ENCODE results near the gene LAMA1.

Gene LAMA1

DNA sequence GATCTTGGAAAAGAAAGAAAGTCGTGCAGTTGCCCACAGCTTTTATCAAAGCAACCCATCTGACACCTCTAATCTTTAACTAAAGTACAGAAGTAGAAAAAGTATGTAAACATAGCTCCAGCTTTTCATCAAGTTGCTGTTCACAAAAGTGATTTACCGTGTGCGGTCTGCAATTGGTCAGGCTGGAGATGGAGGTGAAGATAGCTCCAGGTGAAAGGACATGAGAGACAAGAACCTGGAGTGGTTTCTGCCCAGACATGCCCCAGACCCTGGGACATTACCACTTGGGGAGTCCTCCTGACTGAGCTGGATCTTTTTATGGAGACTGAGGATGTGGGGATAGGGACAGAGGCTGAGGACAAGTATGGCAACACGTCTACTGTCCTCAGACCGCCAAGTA lies 82.7 kb downstream of the LAMA1 start:
- no peak for DNase-seq (ENCODE audit: low read depth)
- H3K4me3 ChIP-seq (ENCODE audit: low read length), result no peak overlapping the region
- TF ChIP-seq, protein P1, sequence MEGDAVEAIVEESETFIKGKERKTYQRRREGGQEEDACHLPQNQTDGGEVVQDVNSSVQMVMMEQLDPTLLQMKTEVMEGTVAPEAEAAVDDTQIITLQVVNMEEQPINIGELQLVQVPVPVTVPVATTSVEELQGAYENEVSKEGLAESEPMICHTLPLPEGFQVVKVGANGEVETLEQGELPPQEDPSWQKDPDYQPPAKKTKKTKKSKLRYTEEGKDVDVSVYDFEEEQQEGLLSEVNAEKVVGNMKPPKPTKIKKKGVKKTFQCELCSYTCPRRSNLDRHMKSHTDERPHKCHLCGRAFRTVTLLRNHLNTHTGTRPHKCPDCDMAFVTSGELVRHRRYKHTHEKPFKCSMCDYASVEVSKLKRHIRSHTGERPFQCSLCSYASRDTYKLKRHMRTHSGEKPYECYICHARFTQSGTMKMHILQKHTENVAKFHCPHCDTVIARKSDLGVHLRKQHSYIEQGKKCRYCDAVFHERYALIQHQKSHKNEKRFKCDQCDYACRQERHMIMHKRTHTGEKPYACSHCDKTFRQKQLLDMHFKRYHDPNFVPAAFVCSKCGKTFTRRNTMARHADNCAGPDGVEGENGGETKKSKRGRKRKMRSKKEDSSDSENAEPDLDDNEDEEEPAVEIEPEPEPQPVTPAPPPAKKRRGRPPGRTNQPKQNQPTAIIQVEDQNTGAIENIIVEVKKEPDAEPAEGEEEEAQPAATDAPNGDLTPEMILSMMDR (conservative IDR thresholded peaks at IDR 0.05; ENCODE audit: low read length), result no peak

DNA sequence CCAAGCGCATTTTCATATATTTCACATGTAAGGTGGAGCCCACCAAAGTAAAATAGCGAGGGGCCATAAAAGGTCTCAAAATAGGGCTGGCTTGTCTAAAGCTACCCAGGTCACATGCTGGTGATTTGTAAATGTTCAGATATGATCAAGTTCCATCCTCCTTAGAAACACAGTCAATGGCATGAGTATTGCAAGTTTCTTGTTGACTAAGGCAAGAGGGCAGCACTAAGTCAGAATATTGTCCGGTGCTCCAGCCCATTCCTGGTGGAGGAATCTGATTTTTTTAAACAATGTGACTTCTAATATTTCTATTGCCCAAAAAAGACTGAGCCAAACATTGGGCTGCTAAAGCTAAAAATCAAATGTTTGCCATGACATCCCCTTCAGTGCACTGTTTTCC lies 85.1 kb downstream of the LAMA1 start:
- H3K4me3 ChIP-seq (ENCODE audit: low read length), result no peak overlapping the region
- TF ChIP-seq, protein P1 (conservative IDR thresholded peaks at IDR 0.05; ENCODE audit: low read length), result no peak
- DNase-seq (ENCODE audit: low read depth), result no peak

DNA sequence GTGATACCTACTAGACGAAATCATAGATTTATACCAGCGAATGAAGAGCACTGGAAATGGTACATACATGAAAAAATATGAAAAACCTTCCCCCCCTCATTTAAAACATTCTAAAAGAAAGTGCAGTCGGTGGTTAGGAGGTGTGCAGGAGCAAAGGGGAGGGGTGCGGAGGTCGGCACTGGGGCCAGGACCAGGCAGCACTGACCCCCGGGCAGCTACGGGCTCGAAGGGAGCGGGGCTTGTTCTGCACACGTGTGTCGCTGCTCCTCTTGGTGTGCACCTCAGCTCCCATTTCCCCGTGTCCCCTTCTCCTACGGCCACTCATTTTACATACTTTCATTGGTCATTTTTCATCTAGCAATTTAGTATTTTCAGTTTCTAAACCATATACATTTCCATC lies 89.0 kb downstream of the LAMA1 start:
- DNase-seq (ENCODE audit: low read depth), result no peak
- no peak overlapping the region for H3K4me3 ChIP-seq (ENCODE audit: low read length)
- TF ChIP-seq, protein P1 (conservative IDR thresholded peaks at IDR 0.05; ENCODE audit: low read length), result no peak

DNA sequence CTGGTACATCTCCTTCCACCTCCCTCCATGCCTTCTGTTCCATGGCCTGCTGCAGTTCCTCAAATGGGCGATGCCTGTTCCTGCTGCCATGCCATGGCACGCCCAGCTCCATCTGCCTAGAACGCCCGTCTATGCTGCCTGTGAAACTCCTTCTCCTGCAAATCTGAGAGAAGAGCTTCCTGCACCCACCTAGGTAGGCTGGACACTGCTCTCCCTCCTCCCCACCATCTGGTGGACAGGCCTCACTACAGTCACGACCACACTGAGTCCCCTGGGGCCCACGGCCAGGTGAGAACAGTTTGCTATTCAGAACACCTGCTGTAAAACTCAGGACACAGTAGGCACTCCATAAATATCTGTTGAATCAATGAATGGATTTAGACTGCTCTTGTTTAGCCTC lies 92.4 kb downstream of the LAMA1 start:
- H3K4me3 ChIP-seq (ENCODE audit: low read length), result no peak overlapping the region
- DNase-seq (ENCODE audit: low read depth), result no peak
- TF ChIP-seq, protein P1 (conservative IDR thresholded peaks at IDR 0.05; ENCODE audit: low read length), result no peak

DNA sequence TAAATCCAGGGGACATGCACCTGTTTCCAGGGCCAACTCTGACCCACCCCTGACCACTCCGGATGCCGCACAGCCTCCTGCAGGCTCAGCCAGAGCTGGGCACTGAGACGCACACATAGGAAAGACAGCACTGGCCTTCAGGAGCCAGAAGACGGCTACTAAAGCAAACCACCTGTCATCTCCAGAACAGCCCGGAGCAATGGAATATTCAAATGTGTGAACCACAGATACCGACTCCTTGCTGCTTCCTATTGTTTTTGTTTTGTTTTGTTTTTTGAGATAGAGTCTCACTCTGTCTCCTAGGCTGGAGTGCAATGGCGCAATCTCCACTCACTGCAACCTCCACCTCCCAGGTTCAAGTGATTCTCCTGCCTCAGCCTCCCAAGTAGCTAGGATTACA lies 94.0 kb downstream of the LAMA1 start:
- H3K4me3 ChIP-seq (ENCODE audit: low read length), result no peak overlapping the region
- DNase-seq (ENCODE audit: low read depth), result no peak
- TF ChIP-seq, protein P1 (conservative IDR thresholded peaks at IDR 0.05; ENCODE audit: low read length), result no peak

DNA sequence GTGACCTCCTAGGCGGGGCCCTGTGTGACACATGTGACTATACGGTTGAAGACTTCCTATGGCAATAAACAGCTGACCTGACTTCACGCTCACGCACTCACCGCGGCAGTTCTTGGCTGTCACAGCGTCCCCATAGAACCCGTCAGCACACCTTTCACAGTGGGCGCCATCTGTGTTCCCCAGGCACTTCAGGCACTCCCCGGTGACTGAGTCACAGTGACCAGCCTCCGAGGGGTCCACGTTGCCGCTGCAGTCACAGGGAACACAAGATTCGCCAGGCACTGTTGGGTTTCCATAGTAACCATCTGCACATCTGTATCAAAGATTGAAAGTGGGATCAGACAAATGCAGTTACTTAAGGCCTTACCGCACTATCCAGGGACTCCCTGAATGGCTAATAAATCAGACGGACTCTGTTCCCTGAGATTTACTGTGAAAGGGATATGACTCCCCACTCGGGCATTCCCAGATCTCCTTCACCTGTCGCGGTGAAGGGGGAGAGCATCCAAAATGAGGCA lies 94.5 kb downstream of the LAMA1 start:
- no peak overlapping the region for H3K4me3 ChIP-seq (ENCODE audit: low read length)
- TF ChIP-seq, protein P1 (conservative IDR thresholded peaks at IDR 0.05; ENCODE audit: low read length), result no peak
- DNase-seq (ENCODE audit: low read depth), result no peak

DNA sequence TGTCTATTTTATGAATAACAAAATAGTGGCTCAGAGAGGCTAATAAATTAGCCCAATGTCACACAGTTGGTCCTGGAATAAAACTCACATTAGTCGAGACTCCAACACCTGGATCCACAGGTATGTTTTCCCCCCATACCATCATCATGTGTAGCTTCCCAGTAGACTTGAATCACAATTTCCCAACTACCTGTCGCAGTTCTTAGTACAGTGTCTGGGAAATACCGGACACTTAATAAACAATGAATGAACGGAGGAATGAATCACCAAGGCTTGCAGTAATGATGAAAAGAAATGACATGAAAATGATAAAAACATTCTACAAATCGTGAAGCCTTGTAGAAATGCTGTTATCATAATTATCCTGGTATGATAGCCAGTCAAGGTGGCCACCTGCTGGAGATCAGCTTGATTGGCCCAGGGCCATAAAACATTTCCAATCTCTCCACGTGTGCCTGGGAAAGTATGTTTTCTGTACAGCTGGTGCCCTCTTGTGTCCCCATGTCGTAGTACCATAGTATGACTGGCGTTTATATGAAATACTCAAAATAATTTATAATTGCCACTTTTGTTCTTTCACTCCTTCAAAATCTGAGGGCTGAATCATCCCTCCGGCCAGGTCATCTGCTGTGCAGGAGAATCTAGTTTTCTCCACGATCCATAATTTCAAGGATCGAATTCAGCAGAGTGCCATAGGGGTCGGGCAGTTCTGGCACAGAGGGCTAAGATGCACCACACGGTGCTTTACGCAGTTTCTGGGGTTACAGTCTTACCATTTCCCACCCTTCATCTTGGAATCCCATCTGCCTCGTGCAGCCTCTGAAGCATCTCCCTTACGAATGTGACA lies 95.4 kb downstream of the LAMA1 start:
- TF ChIP-seq, protein P1 (conservative IDR thresholded peaks at IDR 0.05; ENCODE audit: low read length), result peak; percentile 44
- no peak overlapping the region for H3K4me3 ChIP-seq (ENCODE audit: low read length)
- peak; percentile 16 for DNase-seq (ENCODE audit: low read depth)
